ENCODE data around the gene LAMB2. TPM values are rescaled to one million over a fixed set of nuclear protein-coding genes. Genes with fewer than 3 reads are reported as not detected.

The LAMB2 gene
- total and polyA plus RNA-seq, 4 donors = 153 to 616 (median 311) TPM

DNA sequence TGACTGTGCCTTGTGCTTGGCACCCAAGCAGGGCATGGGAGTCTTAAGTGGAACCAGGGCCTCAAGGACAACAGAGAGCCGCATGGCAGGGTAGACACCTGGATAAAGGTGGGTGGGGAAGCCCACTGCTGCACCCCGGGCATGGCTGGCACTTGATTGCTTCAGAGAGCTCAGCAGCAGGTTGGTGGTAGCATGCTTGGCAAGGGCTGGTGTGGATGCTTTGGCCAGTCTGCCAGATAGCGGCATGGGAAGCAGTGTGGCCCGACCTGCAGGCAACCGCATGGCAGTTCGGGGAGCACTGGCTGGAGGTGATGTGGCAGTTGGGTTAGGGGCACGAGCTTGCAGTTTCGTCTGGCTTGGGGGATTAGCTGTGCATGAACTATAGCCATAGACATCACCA is 30.8 kb upstream of the LAMB2 start:
- DNase-seq = no peak
- H3K36me3 ChIP-seq (ENCODE audit: control insufficient read depth in 4 of 4, insufficient read depth in 4 of 4, low read length in 4 of 4) = peaks cover 6 to 24% (median 11%) of the 10 kb centered on the region in 4 donors

GRCh38 chr3:49162751-49163419 is 30.0 kb upstream of the LAMB2 start:
- TF ChIP-seq, protein P1, sequence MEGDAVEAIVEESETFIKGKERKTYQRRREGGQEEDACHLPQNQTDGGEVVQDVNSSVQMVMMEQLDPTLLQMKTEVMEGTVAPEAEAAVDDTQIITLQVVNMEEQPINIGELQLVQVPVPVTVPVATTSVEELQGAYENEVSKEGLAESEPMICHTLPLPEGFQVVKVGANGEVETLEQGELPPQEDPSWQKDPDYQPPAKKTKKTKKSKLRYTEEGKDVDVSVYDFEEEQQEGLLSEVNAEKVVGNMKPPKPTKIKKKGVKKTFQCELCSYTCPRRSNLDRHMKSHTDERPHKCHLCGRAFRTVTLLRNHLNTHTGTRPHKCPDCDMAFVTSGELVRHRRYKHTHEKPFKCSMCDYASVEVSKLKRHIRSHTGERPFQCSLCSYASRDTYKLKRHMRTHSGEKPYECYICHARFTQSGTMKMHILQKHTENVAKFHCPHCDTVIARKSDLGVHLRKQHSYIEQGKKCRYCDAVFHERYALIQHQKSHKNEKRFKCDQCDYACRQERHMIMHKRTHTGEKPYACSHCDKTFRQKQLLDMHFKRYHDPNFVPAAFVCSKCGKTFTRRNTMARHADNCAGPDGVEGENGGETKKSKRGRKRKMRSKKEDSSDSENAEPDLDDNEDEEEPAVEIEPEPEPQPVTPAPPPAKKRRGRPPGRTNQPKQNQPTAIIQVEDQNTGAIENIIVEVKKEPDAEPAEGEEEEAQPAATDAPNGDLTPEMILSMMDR (IDR thresholded peaks at IDR 0.05; ENCODE audit: control extremely low read depth, extremely low read depth) = no peak
- no peak overlapping the region for H3K4me3 ChIP-seq
- no peak overlapping the region for H3K27ac ChIP-seq (ENCODE audit: low read depth in 1 of 2, low read length in 1 of 2)
- H3K27me3 ChIP-seq (ENCODE audit: control insufficient read depth in 3 of 3, insufficient read depth in 3 of 3, low read length in 2 of 3) = no peaks in the 10 kb centered on the region
- no peak for DNase-seq
- WGBS, 2 donors = 95 to 97% methylated on average over 21 of the region's 21 CpGs
- H3K9ac ChIP-seq (ENCODE audit: insufficient read depth in 1 of 2, low read length in 2 of 2) = no peak overlapping the region
- peaks cover 5 to 15% (median 13%) of the 10 kb centered on the region in 5 donors for H3K4me1 ChIP-seq (ENCODE audit: control insufficient read depth in 5 of 5, insufficient read depth in 5 of 5, low read length in 5 of 5)
- H3K9me3 ChIP-seq (ENCODE audit: control insufficient read depth in 4 of 4, insufficient read depth in 3 of 4, low read length in 3 of 4) = no peaks in the 10 kb centered on the region
- no peak for ATAC-seq (ENCODE audit: insufficient read depth, low FRiP score)
- peaks cover 6 to 24% (median 11%) of the 10 kb centered on the region in 4 donors for H3K36me3 ChIP-seq (ENCODE audit: control insufficient read depth in 4 of 4, insufficient read depth in 4 of 4, low read length in 4 of 4)

More for the DNA sequence above, 30.8 kb upstream of the LAMB2 start:
- no peak for ATAC-seq (ENCODE audit: insufficient read depth, low FRiP score)
- H3K9ac ChIP-seq (ENCODE audit: insufficient read depth in 1 of 2, low read length in 2 of 2) = no peak overlapping the region
- TF ChIP-seq, protein P1 (IDR thresholded peaks at IDR 0.05; ENCODE audit: control extremely low read depth, extremely low read depth) = no peak
- no peaks in the 10 kb centered on the region for H3K9me3 ChIP-seq (ENCODE audit: control insufficient read depth in 4 of 4, insufficient read depth in 3 of 4, low read length in 3 of 4)
- no peaks in the 10 kb centered on the region for H3K27me3 ChIP-seq (ENCODE audit: control insufficient read depth in 3 of 3, insufficient read depth in 3 of 3, low read length in 2 of 3)
- no peak overlapping the region for H3K27ac ChIP-seq (ENCODE audit: low read depth in 1 of 2, low read length in 1 of 2)
- no peak overlapping the region for H3K4me3 ChIP-seq
- peaks cover 5 to 15% (median 13%) of the 10 kb centered on the region in 5 donors for H3K4me1 ChIP-seq (ENCODE audit: control insufficient read depth in 5 of 5, insufficient read depth in 5 of 5, low read length in 5 of 5)
- 93 to 96% methylated on average over 8 of the region's 8 CpGs for WGBS, 2 donors

DNA sequence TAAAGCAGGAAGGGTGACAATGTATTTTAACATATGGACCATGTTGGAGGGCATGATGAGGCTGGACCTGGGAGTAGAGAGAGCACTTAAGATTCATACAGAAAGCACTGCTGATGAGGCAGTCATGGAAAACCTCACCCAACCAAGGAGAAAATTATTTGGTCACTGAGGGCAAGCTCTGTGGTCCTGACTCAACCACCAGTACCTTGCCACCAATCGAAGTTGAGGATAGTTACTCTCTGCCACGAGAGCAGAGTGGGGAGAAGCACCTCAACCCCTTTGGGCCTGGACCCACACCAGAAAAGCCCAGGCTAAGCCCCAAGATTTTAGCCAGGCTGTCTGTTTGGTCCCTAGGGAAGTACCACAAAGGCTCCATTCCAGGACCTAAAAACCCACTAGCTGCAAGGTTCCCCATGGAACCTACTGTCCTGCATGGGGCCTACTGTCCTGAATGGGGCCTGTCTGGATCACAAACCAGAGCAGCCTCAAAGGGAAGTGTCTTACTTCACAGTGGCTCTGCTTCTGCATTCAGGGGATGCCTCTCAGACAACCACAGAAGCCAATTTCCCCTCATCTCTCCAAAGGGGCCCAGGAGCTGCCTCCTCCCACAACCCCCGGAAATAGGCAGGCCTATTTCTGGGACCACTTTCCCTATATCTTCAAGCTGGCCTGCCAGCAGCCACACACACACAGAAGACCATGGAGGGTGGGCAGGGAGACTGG is 29.1 kb upstream of the LAMB2 start:
- no peak overlapping the region for H3K9ac ChIP-seq (ENCODE audit: insufficient read depth in 1 of 2, low read length in 2 of 2)
- ATAC-seq (ENCODE audit: insufficient read depth, low FRiP score) (no peak), DNase-seq (no peak)
- peaks cover 5 to 15% (median 13%) of the 10 kb centered on the region in 5 donors for H3K4me1 ChIP-seq (ENCODE audit: control insufficient read depth in 5 of 5, insufficient read depth in 5 of 5, low read length in 5 of 5)
- no peaks in the 10 kb centered on the region for H3K9me3 ChIP-seq (ENCODE audit: control insufficient read depth in 4 of 4, insufficient read depth in 3 of 4, low read length in 3 of 4)
- no peaks in the 10 kb centered on the region for H3K27me3 ChIP-seq (ENCODE audit: control insufficient read depth in 3 of 3, insufficient read depth in 3 of 3, low read length in 2 of 3)
- H3K36me3 ChIP-seq (ENCODE audit: control insufficient read depth in 4 of 4, insufficient read depth in 4 of 4, low read length in 4 of 4) = peaks cover 6 to 24% (median 11%) of the 10 kb centered on the region in 4 donors
- H3K27ac ChIP-seq (ENCODE audit: low read depth in 1 of 2, low read length in 1 of 2) = no peak overlapping the region
- WGBS, 2 donors = 53 to 71% methylated on average over 3 of the region's 3 CpGs
- TF ChIP-seq, protein P1 (IDR thresholded peaks at IDR 0.05; ENCODE audit: control extremely low read depth, extremely low read depth) = no peak
- no peak overlapping the region for H3K4me3 ChIP-seq
